RWPE1 (cell line): ENCODE data around the gene ADAD2.
"Not testable (repeated sequence)": the region's sequence is repeated elsewhere in the genome, so short reads cannot be mapped to it uniquely, and the experiment has no call there.

ENCODE experiments used
- CTCF ChIA-PET: fragments of 350-600 bp; sonication (Branson Sonifier 250); formaldehyde crosslinking; extraction: SDS; loops from one replicate; lab custom pipeline; 2021; lab: Yijun Ruan, JAX
- POLR2A ChIA-PET: fragments of 400-600 bp; formaldehyde crosslinking; extraction: SDS; loops from one replicate; lab custom pipeline; 2020; ENCODE audit warnings: antibody characterized with exemption; ENCODE audit not compliant: low non-redundant PET; lab: Yijun Ruan, JAX
- DNase-seq: peaks from one replicate; pipeline ENCODE4 v3.0.0; 2012; ENCODE audit warnings: low spot score
- H3K27ac ChIP-seq: fragments of 450-650 bp; 2 replicates; pipeline ENCODE4 v1.5.1; 2017
- CTCF ChIP-seq: fragments of 450-650 bp; conservative IDR thresholded peaks from 2 replicates; pipeline ENCODE4 v1.5.1; 2017; ENCODE audit warnings: low read depth, mild to moderate bottlenecking

ADAD2 gene

GRCh38 chr16:84215531-84215930, 24.6 kb downstream of the ADAD2 start:
- no peak overlapping the region for H3K27ac ChIP-seq
- CTCF ChIA-PET: no interaction called here
- no peak for DNase-seq
- POLR2A ChIA-PET: no interaction called here
- TF ChIP-seq CTCF: no peak

GRCh38 chr16:84216144-84216543, 25.2 kb downstream of the ADAD2 start:
- DNase-seq, POLR2A ChIA-PET, H3K27ac ChIP-seq: not testable (repeated sequence)
- CTCF ChIA-PET: interaction anchor here (0.6 kb wide), 1 partner anchor 85 kb away, joined by 4 read pairs; no protein-coding TSS in a partner anchor

- no peak overlapping the region for H3K27ac ChIP-seq
- no peak for DNase-seq
- no peak for TF ChIP-seq CTCF
- ChIA-PET POLR2A (no interaction called here), CTCF (no interaction called here)
Observed at GRCh38 chr16:84218176-84218823, 27.3 kb downstream of the ADAD2 start.

- no peak for DNase-seq
- CTCF ChIA-PET: no interaction called here
- no peak for TF ChIP-seq CTCF
- POLR2A ChIA-PET: no interaction called here
- no peak overlapping the region for H3K27ac ChIP-seq
Observed at GRCh38 chr16:84218956-84219355, 28.0 kb downstream of the ADAD2 start.

- POLR2A ChIA-PET: no interaction called here
- CTCF ChIA-PET: no interaction called here
- DNase-seq: no peak
- no peak overlapping the region for H3K27ac ChIP-seq
- no peak for TF ChIP-seq CTCF
Observed at GRCh38 chr16:84220851-84221250, 29.9 kb downstream of the ADAD2 start.

GRCh38 chr16:84223456-84223855, 32.5 kb downstream of the ADAD2 start:
- no peak for TF ChIP-seq CTCF
- ChIA-PET CTCF (no interaction called here), POLR2A (interaction anchor here (0.6 kb wide), 1 partner anchor 86 kb away, joined by 4 read pairs; no protein-coding TSS in a partner anchor)
- DNase-seq: no peak
- H3K27ac ChIP-seq: no peak overlapping the region

GRCh38 chr16:84224554-84224953, 33.6 kb downstream of the ADAD2 start:
- no peak overlapping the region for H3K27ac ChIP-seq
- ChIA-PET CTCF (no interaction called here), POLR2A (no interaction called here)
- no peak for TF ChIP-seq CTCF
- no peak for DNase-seq
